Fibroblast of upper back skin (primary cell): ENCODE results near the gene OR10H4.
"Not testable (repeated sequence)": the region's sequence is repeated elsewhere in the genome, so short reads cannot be mapped to it uniquely, and the experiment has no call there.

Source experiments
- DNase-seq: peaks from one replicate; pipeline ENCODE4 v3.0.0-alpha.2; 2013

The OR10H4 gene, protein sequence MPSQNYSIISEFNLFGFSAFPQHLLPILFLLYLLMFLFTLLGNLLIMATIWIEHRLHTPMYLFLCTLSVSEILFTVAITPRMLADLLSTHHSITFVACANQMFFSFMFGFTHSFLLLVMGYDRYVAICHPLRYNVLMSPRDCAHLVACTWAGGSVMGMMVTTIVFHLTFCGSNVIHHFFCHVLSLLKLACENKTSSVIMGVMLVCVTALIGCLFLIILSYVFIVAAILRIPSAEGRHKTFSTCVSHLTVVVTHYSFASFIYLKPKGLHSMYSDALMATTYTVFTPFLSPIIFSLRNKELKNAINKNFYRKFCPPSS

DNA sequence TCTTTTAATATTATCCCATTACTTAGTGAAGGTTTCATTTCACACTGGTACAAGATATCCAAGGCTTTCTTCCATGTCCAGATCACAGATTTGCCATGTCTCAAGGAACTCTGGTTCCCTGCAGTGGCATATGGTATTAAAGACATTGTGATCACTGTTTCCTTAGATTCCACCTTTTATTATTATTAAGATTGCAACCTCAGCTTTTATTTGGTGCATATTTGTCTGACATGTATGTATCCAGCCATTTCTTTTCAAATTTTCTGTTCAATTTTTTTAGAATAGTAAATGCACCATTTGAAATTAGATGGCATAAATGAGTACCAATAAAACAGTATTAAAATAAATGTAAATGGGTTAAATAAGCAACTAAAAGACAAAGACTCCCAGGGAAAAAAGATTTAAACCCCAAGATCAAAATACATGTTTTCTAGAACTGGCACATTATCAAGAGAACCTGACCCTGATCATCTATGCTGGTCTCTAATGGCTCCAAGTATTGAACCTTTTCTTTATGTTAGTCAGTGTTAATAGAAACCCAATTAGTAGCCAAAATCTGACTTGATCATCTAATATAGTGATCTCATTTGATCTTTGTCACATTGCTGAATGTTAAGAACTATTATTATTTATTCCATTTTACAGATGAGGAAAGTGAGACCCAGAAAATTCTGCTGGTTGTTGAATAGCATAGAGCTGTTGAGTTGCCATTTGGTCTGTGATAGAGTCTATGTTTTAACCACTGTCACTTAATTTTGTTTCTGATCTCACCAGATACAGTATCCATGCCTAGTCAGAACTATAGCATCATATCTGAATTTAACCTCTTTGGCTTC, at the start of gene OR10H4:
Gene OR10H4, plus strand, starts transcription at position 786 of the 836 bp plus-strand sequence. Its CDS starts 0 bp downstream, at position 786.
- no peak for DNase-seq

DNA sequence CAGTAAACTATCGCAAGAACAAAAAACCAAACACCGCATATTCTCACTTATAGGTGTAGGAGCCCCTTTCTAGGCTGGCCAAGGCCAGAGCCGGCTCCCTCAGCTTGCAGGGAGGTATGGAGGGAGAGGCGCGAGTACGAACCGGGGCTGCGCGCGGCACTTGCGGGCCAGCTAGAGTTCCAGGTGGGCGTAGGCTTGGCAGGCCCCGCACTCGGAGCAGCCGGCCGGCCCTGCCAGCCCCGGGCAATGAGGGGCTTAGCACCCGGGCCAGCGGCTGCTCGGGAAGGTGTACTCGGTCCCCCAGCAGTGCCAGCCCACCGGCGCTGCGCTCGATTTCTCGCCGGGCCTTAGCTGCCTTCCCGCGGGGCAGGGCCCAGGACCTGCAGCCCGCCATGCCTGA, 49.2 kb upstream of the OR10H4 start:
- not testable (repeated sequence) for DNase-seq

DNA sequence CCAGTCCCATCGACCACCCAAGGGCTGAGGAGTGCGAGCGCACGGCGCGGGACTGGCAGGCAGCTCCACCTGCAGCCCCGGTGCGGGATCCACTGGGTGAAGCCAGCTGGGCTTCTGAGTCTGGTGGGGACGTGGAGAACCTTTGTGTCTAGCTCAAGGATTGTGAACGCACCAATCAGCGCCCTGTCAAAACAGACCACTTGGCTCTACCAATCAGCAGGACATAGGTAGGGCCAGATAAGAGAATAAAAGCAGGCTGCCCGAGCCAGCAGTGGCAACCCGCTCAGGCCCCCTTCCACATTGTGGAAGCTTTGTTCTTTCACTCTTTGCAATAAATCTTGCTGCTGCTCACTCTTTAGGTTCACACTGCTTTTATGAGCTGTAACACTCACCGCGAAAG, 48.8 kb upstream of the OR10H4 start:
- not testable (repeated sequence) for DNase-seq

DNA sequence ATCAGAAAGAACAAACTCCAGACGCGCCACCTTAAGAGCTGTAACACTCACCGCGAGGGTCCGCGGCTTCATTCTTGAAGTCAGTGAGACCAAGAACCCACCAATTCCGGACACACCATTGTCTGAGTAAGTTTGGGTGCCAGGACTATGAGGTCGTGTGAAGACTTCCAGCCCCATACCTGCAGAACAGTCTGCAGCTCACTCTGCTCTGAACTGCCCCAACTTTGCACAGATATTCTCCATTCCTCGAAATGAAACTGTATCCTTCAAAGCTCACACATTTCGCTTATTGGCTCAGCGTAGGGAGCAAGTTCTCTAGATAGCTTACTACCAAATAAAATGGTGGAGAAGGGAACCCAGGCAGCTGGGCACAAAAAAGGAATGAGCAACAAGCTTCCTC, 48.3 kb upstream of the OR10H4 start:
- DNase-seq: no peak

DNA sequence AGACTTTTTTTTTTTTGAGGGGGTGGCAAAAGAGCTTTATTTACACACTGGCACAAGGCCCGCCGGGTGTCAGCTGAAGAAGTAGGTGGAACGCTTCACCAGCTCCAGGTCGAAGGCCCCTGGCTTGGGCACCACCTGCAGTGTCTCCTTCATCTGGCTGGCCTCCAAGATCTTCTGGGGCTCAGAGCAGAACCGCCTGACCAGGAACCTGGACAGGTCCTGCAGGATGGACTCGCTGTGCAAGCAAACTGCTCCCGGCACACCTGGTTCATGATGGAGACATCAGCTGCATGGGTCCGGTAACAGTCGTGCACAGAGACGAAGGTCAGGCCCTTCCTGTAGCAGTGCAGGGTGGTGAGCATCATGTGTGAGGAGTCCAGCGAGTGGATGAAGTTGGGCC, 46.6 kb upstream of the OR10H4 start:
- DNase-seq: no peak

DNA sequence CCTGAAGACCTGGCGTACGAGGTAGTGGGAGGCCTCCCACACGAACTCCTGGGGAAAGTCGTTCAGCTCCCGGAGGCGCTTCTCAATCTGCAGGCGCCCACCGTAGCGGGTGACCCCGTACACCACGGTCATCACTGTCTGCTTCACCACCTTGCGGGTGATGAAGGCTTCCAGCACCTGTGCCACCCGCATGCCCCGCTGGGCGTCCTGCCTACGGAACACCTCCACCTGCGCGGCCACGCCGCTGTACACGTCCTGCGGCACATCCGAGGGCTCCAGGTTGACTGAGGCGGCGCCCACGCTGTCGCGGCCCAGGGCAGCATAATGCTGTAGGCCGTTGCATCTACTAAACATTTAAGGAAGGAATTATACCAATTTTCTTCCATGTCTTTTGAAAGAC, 45.9 kb upstream of the OR10H4 start:
- DNase-seq: not testable (repeated sequence)

DNA sequence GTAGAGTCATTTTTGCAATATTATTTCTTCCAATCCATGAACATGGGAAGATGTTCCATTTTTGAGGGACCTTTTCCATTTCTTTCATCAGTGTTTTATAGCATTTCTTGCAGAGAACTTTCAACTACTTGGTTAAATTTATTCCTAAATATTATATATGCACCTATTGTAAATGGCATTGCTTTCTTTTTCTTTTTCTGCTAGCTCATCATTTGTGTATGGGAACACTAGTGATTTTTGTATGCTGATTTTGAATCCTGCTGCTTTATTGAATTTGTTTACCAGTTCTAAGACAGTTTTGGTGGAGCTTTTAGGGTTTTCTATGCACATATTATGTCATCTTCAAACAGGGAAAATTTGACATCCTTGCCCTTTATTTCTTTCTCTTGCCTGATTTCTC, 43.8 kb upstream of the OR10H4 start:
- no peak for DNase-seq

DNA sequence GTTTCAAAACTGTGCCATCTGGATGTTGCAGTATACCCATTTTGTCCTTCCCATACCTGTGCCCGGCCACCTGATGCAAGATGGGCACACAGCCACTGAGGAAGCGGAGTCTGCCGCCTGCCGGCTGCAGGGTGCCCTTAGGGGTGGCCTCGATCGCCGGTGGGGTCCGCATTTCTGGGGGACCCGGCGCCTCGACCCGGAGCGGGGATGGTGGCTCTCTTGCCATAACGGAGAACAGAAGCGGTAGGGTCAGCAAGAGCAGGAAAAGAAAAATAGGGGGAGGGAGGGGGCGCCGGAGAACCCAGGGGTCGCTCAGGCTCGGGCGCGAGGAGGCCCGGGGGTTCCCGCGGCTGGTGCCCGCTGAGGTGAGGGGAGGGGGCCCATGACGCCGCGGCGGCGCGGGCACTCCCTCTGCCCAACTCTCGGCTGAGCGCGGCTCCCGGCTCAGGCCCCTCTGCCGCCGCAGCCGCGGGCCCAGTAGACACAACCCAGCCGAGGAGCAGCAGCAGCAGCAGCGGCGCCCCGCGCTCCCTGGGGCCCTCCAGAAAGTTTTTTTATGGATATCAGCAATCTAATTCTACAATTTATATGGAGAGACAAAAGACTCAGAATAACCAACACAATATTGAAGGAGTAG, 37.1 kb upstream of the OR10H4 start:
- no peak for DNase-seq

DNA sequence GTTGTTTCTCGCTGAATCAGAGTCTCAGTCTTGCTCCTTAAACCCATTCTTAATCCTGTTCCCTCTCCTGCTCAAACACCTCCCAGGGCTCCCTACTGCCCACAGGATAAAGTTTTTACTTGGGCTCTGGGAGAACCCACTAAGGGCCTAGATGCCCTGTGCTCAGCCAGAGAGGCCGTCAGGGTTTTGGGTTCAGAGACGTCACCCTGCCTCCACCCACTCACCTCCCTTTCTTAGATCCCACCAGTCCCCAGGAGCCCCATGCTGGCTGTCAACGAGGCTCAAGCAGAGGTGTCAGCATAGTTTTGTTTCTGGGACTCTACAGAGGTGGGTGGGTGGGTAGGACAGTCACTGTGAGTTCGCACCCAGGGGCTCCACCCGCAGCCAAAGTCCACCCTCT, 35.4 kb upstream of the OR10H4 start:
- DNase-seq: no peak

DNA sequence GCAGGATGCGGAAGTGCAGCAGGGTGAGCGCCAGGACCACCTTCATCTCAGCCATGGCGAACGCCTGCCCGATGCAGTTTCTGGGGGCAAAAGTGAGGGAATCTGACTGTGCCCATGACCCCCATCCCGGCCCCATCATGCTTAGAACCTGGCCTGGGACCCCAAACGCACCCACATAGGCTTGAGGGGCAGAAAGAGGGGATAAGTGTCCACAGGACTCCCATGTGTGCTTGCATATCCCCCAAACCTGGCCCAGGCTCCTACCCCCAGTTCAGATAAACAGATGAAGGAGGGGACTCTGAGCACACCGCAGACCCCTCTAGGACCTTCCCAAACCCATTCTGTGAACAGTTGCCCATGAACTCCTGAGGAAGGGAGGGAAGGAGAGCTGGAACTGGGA, 35.0 kb upstream of the OR10H4 start:
- no peak for DNase-seq

DNA sequence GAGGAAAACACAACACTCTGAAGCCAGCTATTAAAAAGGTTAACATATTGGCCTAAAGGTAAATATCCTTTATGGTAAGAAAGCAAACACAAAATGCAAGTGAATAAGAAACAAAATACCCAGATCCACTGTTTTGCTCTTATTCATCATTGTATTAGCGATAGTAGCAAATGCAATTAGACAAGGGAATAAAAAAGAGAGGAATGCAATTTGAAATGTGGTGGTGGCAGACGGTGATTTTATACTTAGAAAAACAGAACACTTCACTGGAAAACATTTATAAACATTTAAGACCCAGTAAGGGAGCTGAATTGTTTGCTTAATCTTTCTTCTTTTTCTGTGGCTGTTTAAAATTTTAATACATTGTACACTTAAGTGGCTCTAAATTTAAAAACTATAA, 33.7 kb upstream of the OR10H4 start:
- no peak for DNase-seq

DNA sequence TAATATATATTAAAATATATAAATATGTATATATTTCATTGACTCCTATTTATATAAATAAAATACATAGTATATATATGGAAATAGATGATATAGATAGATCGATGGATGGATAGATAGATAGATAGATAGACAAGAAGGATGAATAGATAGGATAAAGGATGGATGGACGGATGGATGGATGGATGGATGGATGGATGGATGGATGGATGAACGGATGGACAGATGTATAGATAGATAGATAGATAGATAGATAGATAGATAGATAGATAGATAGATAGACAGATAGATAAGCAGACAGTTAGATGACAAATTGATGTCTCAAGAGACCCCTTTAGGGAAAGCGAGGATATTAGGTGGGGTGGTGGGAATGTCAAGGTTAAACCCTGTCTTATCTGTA, 29.6 kb upstream of the OR10H4 start:
- DNase-seq: no peak

DNA sequence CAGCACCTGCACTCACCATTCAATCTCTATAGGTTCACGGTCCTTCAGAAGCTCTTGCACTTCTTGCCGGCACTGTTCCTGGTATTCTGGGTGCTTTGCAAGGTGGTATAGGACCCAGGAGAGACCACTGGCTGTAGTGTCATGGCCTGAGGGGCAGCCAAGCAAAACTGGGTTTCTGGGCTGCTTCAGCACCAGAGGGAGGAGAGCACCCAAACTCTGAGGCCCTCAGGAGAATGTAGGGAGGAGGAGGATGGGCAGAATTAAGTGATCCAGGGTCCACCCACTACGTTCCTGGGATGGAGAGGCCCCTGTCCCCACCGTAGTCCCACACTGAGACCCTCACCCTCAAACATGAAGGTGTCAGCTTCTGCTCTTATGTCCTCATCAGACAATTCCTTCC, 26.8 kb upstream of the OR10H4 start:
- no peak for DNase-seq

DNA sequence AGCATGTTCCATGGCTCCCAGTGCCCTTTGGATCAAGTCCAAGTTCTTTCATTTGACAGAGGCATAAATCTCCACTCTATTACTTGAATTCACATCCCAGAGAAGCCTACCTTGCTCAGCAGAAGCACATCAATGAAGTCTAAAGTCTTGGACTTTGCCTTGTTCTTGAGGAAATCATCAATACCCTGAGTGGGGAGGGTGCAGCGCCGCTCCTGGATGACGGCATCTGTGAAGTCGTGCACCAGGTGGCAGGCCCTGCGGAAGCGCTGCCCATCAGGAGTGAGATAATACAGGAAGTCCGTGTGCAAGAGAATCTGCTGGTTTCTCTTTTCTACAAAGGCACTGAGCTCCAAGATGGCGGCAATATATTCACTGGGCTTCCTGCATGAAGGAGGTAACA, 25.1 kb upstream of the OR10H4 start:
- DNase-seq: no peak

DNA sequence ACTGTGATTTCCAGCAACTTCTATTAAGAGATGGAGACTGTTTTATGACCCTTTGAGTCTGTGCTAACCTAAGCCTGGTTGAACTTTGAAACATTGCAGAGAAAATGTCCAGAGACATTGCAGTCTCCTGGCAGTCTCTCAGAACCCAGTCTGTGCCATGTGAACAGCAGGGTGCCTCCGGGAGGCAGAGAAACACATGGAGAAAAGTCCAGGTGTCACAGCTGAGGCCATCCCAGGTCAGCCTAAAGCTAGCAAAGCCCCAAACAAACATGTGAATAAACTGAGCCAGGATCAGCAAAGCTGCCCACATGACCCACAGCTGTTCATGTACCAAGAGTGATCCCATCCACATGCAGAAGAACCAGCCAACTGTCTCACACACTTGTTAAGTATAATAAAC, 22.3 kb upstream of the OR10H4 start:
- no peak for DNase-seq

DNA sequence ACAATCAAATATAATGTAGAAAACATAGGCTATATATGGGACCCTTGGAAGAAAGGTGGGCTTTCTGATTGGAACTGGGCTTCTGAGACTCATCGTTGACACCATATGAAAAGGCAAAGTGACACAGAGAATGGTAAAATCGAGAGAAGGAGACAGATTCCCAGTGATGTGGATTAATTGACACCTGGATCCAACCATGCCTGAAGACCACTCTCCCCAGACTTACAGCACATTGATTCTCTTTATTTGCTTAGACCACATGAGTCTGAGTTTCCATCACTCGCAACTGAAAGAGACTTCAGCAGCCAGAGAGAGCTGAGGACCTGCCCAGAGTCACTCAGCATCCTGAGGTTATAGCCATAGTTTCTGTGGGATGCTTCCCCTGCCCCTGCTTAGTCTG, 20.5 kb upstream of the OR10H4 start:
- DNase-seq: no peak

DNA sequence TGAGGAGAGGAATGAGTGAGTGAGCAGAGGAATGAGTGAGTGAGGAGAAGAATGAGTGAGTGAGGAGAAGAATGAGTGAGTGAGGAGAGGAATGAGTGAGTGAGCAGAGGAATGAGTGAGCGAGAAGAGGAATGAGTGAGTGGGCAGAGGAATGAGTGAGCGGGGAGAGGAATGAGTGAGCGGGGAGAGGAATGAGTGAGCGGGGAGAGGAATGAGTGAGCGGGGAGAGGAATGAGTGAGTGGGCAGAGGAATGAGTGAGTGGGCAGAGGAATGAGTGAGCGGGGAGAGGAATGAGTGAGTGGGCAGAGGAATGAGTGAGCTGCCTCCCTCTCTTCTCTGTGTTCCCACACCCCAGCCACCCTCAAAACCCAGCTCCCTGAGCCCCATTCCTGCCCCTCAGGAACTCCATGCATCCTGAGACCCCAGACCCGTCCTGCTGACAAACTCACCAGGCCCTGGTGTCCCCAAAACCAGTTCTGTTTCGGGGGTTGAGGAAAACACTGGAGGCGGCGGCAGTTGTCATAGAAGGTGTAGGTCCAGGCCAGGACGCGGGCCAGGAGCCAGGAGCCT, 15.0 kb upstream of the OR10H4 start:
- not testable (repeated sequence) for DNase-seq

DNA sequence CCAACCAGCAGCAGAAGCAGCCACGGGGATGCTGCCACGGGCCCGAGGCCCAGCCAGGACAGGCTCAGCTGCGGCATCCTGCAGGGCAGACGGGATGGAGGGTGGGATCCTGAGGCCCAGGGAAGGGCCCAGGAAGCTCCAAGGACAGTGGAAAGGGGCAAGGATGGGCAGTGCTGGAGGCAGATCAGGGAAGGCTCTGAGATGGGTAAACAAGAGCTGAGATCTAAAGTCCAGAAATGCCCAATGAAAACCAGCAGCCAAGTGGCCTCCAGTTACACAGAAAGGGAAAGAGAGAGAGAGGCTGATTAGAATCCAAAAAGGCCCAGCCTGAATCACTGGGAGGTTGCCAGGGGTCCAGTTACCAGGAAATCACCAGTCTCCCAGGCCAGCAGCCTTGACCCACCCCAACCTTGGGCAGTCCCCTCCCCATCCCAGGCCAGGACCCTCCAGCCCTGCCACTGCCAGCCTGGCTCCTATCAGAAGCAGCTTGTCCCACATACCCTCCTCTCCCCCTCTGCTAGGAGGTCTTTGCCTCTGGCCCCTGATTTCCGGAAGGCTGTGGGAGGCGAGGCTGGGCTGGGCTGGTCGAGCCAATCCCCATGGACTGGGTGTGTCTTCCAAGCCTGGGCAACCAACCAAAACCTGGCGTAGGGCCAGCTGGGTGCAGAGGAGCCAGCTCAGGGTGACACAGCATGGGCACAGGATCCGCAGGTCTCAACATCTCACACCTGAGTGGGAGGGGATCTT, 14.3 kb upstream of the OR10H4 start, which contains the start of gene CYP4F11:
Gene CYP4F11, minus strand, starts transcription at position 198 of the 747 bp plus-strand sequence. Its CDS starts 121 bp downstream, at position 77.
- DNase-seq: no peak

DNA sequence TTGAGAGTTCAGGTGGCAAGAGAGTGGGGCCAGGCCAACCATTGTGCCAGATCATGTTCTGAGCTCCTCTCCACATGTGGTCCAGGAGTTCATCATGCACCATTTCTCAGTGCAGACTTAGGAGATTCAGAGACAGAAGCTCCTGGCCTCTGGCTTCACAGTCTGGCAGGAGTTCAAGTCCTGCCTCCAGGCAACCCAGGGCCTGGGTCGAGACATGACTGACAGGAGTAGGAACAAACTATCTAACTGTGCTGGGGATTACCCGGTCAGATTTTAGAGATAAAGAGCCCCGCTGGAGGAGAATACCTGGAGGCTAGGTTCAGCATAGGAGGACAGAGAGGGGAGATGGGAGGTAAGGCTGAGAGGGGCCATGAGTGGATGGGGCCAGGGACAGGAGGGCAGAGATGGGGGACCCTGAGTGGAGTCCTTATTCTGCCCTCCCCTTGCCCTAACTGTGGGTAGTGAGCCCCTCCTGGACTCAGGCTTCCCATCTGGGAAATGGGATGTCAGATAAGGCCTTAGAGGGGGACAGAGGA, 13.6 kb upstream of the OR10H4 start:
- DNase-seq: no peak

DNA sequence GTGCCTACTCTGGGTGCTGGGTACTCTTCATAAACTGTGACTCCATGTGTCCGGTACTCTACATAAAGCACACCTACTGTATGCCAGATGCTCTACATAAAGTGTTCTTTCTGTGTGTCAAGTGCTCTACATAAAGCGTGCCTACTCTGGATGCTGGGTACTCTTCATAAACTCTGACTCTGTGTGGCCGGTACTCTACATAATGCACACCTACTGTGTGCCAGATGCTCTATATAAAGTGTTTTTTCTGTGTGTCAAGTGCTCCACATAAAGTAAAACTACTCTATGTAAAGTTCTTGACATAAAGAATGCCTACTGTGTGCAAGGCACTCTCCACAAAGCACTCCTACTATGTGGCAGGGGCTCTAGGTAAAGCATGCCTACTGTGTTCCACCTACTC, 12.6 kb upstream of the OR10H4 start:
- no peak for DNase-seq

DNA sequence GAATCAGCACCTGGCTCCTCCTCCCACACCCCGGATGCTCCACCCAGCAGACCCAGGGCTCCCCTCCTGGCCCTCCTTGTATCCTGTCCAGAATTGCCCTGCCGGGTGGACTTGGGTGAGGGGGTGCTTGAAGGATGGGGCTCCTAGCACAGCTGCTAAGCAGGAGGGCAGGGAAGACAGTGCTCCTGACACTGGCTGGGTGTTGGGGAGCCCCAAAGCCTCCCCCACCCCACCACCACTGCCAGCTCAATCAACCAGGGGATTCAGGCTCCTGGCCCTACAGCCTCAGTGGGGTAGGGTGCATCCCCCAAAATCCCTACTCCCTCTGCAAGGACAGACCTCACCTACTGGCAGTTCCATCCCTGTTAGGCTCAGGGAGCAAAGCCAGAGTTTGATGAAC, 11.9 kb upstream of the OR10H4 start:
- no peak for DNase-seq

DNA sequence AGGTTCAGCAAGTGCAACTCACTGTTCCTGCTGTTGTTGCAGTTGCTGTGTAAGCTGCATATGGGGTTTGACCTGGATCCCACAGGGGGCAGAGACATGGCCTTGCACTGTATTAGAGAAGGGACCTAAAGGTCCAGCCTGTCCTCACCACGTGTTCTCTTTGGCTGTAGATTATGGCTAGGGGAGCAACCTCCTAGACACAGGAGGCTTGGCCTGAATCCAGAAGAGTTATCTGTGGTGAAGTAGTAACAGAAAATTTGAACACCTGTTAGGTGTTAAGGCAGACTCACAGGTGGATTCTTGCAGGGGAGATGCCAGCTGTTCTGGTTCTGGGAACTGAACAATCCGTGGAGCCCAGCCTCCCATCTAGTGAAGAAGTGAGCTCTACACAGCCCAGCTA, 11.0 kb upstream of the OR10H4 start:
- DNase-seq: no peak
